Epithelial cell of proximal tubule (primary cell): ENCODE results near the gene DNLZ. TPM values are rescaled to one million over a fixed set of nuclear protein-coding genes. Genes with fewer than 3 reads are reported as not detected.
"Not testable (repeated sequence)": the region's sequence is repeated elsewhere in the genome, so short reads cannot be mapped to it uniquely, and the experiment has no call there.

Experiments
- DNase-seq: peaks from one replicate; pipeline ENCODE4 v3.0.0-alpha.2; 2011; ENCODE audit warnings: low read depth
- H3K4me3 ChIP-seq: 2 replicates; pipeline ENCODE4 v1.5.1; 2011; ENCODE audit warnings: low read depth, mild to moderate bottlenecking, low read length
- total RNA-seq: library from RNA; depleted of rRNA; stranded (reverse); fragments of >200 nt; gene quantifications from 2 replicates; pipeline ENCODE4 v1.2.3, GENCODE V29; 2015
- TF ChIP-seq, protein P1 (sequence below): conservative IDR thresholded peaks from 2 replicates; pipeline ENCODE4 v1.5.1; 2012; ENCODE audit warnings: low read depth, mild to moderate bottlenecking, low read length

Gene DNLZ
- total RNA-seq, 1 donor from 2014 or later: 67.2 TPM

DNA sequence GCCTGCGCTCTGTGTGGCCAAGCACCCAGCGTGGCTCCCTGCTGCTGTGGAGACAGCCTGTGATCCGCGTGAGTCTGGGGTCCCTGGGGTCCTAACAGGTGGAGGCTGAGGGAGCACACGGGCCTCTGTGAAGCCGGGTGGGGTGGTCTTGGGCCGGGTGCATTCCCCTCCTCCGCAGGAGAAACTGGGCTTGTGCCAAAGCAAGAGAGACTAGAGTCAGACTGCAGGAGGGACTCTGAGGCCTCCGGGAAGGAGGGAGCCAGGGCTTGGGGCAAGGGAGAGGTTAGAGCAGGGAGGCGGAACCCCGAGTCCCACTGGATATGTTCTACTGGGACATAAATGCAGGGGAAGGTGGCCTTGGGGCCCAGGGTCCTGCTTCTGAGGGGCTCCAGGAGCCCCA is 10.5 kb downstream of the DNLZ start:
- TF ChIP-seq, protein P1, sequence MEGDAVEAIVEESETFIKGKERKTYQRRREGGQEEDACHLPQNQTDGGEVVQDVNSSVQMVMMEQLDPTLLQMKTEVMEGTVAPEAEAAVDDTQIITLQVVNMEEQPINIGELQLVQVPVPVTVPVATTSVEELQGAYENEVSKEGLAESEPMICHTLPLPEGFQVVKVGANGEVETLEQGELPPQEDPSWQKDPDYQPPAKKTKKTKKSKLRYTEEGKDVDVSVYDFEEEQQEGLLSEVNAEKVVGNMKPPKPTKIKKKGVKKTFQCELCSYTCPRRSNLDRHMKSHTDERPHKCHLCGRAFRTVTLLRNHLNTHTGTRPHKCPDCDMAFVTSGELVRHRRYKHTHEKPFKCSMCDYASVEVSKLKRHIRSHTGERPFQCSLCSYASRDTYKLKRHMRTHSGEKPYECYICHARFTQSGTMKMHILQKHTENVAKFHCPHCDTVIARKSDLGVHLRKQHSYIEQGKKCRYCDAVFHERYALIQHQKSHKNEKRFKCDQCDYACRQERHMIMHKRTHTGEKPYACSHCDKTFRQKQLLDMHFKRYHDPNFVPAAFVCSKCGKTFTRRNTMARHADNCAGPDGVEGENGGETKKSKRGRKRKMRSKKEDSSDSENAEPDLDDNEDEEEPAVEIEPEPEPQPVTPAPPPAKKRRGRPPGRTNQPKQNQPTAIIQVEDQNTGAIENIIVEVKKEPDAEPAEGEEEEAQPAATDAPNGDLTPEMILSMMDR: no peak
- no peak for DNase-seq
- no peak overlapping the region for H3K4me3 ChIP-seq

DNA sequence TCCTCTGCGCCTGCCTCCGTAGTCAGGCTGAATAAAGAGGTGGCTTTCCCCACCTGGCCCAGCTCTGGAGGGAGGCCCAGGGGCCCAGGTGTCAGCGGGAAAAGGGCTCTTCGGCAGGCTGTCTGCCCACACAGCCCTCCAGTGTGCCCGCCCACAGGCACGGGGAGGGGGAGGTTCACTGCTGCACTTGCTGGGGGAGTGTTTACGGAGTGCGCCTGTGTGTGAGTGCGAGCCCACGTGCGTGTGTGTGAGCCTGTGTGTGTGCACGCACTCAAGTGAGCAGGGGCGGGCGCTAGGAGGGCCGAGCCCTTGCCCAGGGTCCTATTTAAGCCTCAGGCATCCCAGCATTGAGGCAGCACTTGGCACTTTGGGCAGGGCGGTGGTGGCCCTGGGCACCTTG is 10.9 kb downstream of the DNLZ start:
- DNase-seq: no peak
- no peak overlapping the region for H3K4me3 ChIP-seq
- TF ChIP-seq, protein P1: no peak

DNA sequence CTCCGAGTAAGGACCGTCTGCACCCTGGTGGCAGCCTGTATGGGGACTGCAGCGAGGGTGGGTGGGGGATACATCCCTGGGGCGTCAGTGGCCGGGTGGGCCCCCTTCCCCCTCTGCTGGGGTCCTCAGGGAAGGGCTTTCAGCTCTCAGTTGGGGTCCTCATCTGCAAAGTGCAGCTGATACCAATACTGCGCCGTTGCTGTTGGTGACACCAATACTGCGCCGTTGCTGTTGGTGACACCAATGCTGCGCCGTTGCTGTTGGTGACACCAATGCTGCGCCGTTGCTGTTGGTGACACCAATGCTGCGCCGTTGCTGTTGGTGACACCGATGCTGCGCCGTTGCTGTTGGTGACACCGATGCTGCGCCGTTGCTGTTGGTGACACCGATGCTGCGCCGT is 11.7 kb downstream of the DNLZ start:
- not testable (repeated sequence) for DNase-seq, H3K4me3 ChIP-seq

DNA sequence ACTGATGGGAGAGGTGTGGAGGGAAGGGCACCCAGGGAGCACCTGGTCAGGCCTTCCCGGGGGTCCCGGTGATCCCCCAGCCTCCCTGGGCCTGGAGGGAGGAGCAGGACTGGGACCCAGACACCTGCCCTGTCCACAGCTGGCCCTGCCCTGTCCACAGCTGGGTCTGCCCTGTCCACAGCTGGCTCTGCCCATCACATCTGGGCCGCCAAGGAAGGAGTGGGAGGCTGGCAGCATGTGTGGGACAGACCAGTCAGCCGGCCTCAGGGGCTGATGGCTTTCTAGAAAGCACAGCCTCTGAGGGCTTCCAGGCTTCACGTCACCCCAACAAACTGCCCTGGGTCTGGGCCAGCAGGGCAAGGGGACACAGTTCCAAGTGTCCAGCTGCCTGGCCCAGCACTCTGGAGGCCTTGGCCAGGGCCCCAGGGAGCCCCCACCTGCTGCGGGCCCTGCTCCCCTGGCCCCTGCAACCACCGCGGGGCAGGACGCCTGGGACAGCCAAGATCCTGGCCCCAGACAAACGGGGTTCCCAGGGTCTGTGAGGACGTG is 12.2 kb downstream of the DNLZ start:
- no peak overlapping the region for H3K4me3 ChIP-seq
- no peak for DNase-seq
- TF ChIP-seq, protein P1: no peak

DNA sequence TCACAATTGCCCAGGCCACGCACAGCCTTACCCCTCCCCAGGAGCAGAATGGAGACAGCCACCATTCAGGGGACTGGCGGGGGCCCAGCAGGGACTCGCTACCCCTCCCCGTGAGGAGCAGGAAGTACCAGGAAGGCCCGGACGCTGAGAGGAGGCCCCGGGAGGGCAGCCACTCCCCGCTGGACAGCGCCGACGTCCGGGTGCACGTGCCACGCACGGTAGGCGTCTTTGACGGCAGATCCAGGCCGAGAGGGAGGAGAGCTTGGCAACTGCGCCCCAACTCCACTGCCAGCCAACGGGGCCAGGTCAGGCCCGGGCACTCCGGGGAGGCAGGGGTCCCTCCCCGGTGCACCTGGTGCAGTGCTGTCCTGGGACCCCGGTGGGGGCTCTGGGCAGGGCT is 14.0 kb downstream of the DNLZ start:
- DNase-seq: no peak
- no peak overlapping the region for H3K4me3 ChIP-seq
- TF ChIP-seq, protein P1: no peak

DNA sequence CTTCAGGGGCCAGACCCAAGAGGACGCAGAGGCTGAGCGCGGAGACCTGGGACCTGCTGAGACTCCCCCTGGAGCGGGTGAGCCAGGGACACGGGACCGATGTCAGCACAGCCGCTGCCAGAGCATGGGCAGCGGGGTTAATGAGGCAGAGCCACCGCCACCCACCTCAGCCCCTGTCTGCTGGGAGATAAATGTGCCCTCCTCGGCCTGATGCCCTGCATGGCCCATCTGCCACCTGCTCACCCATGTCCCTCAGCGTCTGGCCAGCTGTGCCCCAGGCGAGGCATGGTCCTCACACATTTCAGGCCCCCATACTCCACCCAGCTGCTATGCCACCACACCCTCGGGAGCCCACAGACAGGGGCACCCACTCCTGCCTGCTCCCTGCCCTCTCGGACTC is 14.9 kb downstream of the DNLZ start:
- TF ChIP-seq, protein P1: no peak
- no peak overlapping the region for H3K4me3 ChIP-seq
- no peak for DNase-seq

DNA sequence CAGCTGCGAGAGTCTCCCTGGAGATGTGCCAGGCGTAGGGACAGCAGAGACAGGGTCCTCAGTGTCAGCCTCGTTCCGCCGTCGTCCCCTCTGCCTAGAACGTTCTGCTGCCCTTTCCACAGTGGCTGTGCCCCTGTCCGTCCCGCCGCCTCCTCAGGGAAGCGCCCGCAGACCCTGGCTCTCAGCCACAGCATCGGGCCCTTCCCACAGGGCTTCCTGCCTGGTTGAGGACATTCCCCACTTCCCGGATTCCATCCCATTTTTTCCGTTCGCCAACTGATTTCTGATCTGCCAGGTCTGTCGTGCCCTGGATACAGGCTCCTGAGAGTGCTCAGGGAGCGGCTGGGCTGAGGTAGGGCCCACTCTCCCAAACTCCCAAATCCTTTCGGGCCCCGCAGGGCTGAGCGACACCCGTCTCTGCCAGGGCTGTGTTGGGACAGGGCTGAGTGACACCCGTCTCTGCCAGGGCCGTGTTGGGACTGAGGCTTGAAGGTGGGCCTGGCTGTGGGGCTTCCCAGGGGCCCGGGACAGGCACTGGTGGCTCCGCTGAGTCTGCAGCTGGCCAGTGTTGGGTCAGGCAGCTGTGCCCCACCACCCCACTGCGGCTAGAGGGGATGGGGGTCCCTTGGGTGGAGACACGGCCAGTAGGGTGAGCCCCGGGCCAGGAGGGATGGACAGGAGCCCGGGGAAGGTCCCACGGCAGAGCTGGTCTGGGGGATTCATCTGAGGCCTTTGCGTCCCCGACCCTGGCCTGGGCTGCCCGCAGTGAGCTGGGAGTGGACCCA is 15.9 kb downstream of the DNLZ start:
- TF ChIP-seq, protein P1: no peak

More for the DNA sequence above, 15.9 kb downstream of the DNLZ start:
- no peak for DNase-seq
- no peak overlapping the region for H3K4me3 ChIP-seq
